GM11168 (cell line): ENCODE data around the gene TRIM43B.
"Not testable (repeated sequence)": the region's sequence is repeated elsewhere in the genome, so short reads cannot be mapped to it uniquely, and the experiment has no call there.

ENCODE experiments used
- in situ Hi-C: fragments of 300-500 bp; cut with MboI; formaldehyde crosslinking; loops from one replicate; pipeline ENCODE4 v1.12.0; 2022; ENCODE audit warnings: low sequenced_read_pairs; ENCODE audit not compliant: unreplicated experiment

Gene TRIM43B

DNA sequence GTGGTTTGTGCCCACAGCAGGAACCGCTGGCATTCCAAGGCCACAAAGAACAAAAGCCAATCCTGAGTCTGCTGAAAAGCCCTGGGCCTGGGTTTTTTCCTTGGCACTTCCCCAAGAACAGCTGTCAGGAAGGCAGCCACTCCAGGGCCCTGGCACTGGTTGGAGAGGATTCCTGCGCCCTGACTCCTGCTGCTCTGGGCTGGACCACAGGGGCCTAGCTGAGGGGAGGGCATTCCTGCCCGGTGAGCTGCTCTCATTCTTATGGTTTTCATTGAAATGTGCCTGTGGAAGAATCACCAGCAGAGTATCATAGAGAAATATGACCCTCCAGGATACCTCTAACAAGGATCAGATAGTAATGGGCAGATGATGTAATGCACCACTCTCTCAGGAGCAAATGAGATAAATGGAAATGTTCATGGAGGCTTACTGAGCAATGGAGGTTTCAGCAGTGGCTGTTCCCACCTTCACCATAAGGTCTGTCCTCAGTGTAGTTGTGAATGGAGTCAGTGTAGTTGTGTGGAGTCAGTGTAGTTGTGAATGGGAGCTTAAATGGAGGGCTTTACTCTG lies 50.0 kb downstream of the TRIM43B start:
- in situ Hi-C loops = not testable (repeated sequence)

DNA sequence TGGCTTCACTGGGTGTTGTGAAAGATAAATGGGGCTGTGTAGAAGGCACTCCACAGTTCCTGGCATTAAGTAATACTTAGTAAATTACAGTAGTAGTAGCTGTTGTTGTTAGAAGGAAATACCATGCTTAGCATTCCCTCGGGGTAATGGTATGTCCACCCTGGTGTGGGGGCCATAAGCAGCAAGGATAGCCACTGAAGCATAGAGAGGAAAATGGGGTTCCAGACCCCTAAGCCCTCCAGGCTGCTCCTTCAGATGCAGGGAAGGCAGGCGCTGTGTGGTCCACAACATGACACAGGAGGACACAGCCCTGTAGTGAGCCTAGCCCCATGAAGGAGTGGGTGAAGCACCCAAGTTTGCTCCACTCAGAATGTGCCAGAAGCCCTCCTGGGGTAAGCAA lies 50.6 kb downstream of the TRIM43B start:
- in situ Hi-C loops = not testable (repeated sequence)

DNA sequence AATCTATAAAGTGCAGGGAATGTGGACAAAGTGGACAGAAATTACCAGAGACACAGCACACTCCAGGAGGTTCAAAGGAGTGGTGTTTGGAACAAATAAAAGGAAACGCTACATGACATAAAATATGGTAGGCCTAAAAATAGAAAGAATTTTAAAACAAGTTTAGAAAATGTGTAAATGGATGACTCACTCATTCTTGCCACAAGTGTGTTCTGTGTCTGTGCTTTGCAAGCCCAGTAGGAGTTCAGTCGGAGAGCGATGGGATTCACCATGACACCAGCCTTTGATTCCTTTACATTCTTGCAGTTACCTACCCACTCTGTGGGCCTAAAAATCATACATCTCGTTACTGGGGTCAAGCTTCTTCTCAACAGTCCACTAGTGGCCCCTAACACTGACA lies 51.2 kb downstream of the TRIM43B start:
- in situ Hi-C loops = not testable (repeated sequence)

DNA sequence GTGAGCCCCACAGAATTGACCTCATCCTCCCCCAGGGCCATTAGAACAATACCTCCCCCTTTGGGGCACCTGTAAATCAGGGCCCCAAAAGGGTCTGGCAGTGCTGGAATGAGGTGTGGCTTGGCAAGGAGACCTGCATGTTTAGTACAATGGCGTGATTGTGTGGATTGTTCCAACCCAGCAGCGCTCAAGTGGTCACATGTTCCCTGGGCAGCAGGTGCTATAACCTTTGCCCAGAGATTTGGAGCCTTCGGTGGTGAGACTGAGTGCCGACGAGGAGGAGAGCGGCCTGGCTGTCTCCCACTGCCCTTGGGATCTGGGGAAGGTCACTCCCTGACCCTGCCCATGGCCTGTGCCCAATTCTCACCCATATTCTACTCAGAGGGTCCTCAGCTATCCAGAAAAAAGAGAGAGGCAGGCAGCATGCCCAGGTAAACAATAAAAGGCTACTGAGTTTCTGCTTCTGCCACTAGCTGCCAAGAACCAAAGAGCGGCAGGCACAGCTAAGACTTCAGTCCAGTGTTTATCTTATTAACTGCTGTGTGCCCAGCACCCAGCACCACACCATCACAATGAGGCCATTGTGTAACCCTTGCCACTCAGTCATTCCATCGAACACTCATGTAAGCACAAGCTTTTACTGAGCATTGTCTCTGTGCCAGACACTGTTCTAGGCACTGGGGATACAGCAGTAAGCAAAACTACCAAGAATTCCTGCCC lies 54.6 kb downstream of the TRIM43B start:
- in situ Hi-C loops = loop anchor here (10.0 kb wide), 1 partner anchor 225 kb away; no protein-coding TSS in a partner anchor

DNA sequence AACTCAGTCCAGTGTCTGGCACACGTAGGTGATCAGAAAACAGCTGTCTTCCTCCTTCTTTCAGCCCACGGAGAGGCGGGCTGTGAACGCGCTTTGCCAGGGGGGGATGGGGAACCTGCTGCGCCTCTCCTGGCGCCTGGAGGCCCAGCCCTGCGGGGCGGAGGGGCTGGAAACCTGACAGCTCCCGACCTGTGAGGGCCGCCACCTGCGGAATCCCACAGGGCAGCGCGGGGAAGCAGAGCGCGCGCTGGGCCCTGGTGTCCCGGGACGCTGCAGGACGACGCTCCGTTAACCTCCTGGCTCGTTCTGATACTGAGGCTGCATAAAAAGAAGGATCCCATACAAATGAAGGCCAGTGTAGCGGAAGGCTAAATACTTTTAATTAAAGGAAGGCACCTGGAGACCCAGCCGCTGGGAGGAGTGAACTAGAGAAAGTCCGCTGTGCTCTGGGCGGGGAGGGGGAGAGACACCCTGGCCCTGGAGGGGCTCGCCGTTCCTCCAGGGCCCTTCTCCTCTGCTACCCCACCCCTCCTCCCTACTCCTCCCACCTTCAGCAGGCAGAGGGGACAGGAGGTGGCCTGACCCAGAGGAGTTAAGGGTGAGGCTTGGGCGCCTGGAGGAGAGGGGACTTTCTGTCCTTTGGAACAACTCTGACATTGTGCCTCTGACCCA lies 57.2 kb downstream of the TRIM43B start:
- in situ Hi-C loops = loop anchor here (10.0 kb wide), 1 partner anchor 227 kb away; no protein-coding TSS in a partner anchor
